H1 (cell line): Measurements from ENCODE around the gene SLC39A9. TPM values are rescaled to one million over a fixed set of nuclear protein-coding genes. Genes with fewer than 3 reads are reported as not detected.

ENCODE experiments used
- EGR1 ChIP-seq: IDR thresholded peaks from 2 replicates; pipeline ENCODE4 v1.6.1; 2011; ENCODE audit warnings: low read depth, low read length, borderline replicate concordance
- FOSL1 ChIP-seq: IDR thresholded peaks from 2 replicates; pipeline ENCODE4 v1.6.1; 2011; ENCODE audit warnings: mild to moderate bottlenecking, low read depth, low read length, moderate library complexity; ENCODE audit not compliant: insufficient read depth
- JUND ChIP-seq: IDR thresholded peaks from 2 replicates; pipeline ENCODE4 v1.6.1; 2011; ENCODE audit warnings: mild to moderate bottlenecking, improper control_type of control experiment, low read length
- MAFK ChIP-seq: IDR thresholded peaks from 2 replicates; pipeline ENCODE4 v1.6.1; 2012; ENCODE audit warnings: low read depth, mild to moderate bottlenecking, improper control_type of control experiment, low read length
- NANOG ChIP-seq: IDR thresholded peaks from 2 replicates; pipeline ENCODE4 v1.6.1; 2011; ENCODE audit warnings: low read length, low read depth, mild to moderate bottlenecking, inconsistent platforms; ENCODE audit not compliant: insufficient read depth, poor library complexity, severe bottlenecking
- POLR2AphosphoS5 ChIP-seq: IDR thresholded peaks from 2 replicates; pipeline ENCODE4 v1.6.1; 2011; ENCODE audit warnings: low read depth, low read length
- RFX5 ChIP-seq: IDR thresholded peaks from 2 replicates; pipeline ENCODE4 v1.6.1; 2011; ENCODE audit warnings: low read depth, low read length, improper control_type of control experiment, borderline replicate concordance
- SAP30 ChIP-seq: fragments of 300-600 bp; sonication (generic); IDR thresholded peaks from 2 replicates; pipeline ENCODE4 v1.7.1; 2012; ENCODE audit warnings: low read length, moderate library complexity, mild to moderate bottlenecking, inconsistent platforms; ENCODE audit not compliant: insufficient read depth, insufficient replicate concordance
- SUZ12 ChIP-seq: fragments of 200-600 bp; sonication (generic); IDR thresholded peaks from 2 replicates; pipeline ENCODE4 v1.6.1; 2012; ENCODE audit warnings: mild to moderate bottlenecking, inconsistent platforms, low read length, moderate library complexity, mixed read lengths
- TCF12 ChIP-seq: IDR thresholded peaks from 2 replicates; pipeline ENCODE4 v1.6.1; 2011; ENCODE audit warnings: low read depth, mild to moderate bottlenecking, low read length
- polyA plus RNA-seq, 7 experiments: library from polyadenylated mRNA; depleted of rRNA in 3 of 7; stranded (reverse) in 5 of 7; unstranded in 2 of 7; fragments of >200 nt in 5 of 7; fragments of 200-250 nt in 2 of 7; gene quantifications; 1 replicate in 5 of 7; 2 replicates in 1 of 7; 4 replicates in 1 of 7; pipeline versions ENCODE4 v1.2.1 to v1.2.3, GENCODE V29; 2011 to 2013; ENCODE audit warnings: missing spikeins in 2 of 7, mixed read lengths in 2 of 7
- total RNA-seq: library from RNA; stranded (reverse); fragmentation: NEBNext Ultra II Directional; extraction: Animal tissue kit (Norgen Biotek cat#: 25700); gene quantifications from 2 replicates; pipeline ENCODE4 v1.2.1, GENCODE V29; 2021
- TF ChIP-seq, protein P1 (sequence below): IDR thresholded peaks from 2 replicates; pipeline ENCODE4 v1.6.1; 2012; ENCODE audit warnings: low read length, inconsistent platforms
- TF ChIP-seq, protein P2 (sequence below): IDR thresholded peaks from 2 replicates; pipeline ENCODE4 v1.6.1; 2012; ENCODE audit warnings: inconsistent platforms

SLC39A9 gene
- total and polyA plus RNA-seq, 2 of the 8 experiments (the other 6 are each of a cell fraction or from before 2014, with no cell fraction given): 31.0 to 44.2 TPM

DNA sequence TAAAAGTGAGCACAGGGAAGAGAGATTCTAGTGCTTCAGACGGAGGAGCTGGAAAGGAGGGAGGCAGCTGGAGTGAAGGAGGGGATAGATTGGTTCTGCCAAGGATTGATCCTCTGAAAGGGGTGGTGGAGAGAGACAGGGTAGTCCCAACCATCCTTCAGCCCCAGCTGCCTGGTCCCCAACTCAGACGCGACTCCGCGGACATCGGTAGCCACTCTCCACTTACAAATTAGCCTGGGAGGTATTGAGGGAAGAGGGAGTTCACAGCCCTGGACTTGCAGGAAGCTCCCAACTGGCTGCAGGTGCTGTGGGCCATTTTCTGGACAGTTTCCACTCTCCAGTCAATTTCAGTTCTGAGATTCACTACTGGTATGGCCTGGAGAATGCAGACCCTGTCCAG lies 87.2 kb downstream of the SLC39A9 start (continued):
- TF ChIP-seq, protein P1, sequence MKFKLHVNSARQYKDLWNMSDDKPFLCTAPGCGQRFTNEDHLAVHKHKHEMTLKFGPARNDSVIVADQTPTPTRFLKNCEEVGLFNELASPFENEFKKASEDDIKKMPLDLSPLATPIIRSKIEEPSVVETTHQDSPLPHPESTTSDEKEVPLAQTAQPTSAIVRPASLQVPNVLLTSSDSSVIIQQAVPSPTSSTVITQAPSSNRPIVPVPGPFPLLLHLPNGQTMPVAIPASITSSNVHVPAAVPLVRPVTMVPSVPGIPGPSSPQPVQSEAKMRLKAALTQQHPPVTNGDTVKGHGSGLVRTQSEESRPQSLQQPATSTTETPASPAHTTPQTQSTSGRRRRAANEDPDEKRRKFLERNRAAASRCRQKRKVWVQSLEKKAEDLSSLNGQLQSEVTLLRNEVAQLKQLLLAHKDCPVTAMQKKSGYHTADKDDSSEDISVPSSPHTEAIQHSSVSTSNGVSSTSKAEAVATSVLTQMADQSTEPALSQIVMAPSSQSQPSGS: no peak
- no peak for TF ChIP-seq POLR2AphosphoS5
- no peak for TF ChIP-seq FOSL1
- no peak for TF ChIP-seq SAP30
- TF ChIP-seq EGR1: no peak
- no peak for TF ChIP-seq TCF12
- TF ChIP-seq NANOG: no peak
- no peak for TF ChIP-seq JUND
- no peak for TF ChIP-seq RFX5
- TF ChIP-seq SUZ12: no peak
- no peak for TF ChIP-seq MAFK
- TF ChIP-seq, protein P2, sequence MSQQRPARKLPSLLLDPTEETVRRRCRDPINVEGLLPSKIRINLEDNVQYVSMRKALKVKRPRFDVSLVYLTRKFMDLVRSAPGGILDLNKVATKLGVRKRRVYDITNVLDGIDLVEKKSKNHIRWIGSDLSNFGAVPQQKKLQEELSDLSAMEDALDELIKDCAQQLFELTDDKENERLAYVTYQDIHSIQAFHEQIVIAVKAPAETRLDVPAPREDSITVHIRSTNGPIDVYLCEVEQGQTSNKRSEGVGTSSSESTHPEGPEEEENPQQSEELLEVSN: no peak
